HepG2 (cell line): ENCODE measurements around the gene MRPS25. TPM values are rescaled to one million over a fixed set of nuclear protein-coding genes. Genes with fewer than 3 reads are reported as not detected.
A peak's percentile ranks its signal among the peaks of the same experiment; 100 is the strongest.

Source experiments
- ATM ChIP-seq: fragments of 450-650 bp; IDR thresholded peaks from 2 replicates; pipeline ENCODE4 v1.7.1; 2017; ENCODE audit warnings: mild to moderate bottlenecking, borderline replicate concordance
- ELF4 ChIP-seq: sonication (generic); formaldehyde crosslinking; IDR thresholded peaks from 2 replicates; pipeline ENCODE4 v1.5.0; 2020; ENCODE audit warnings: missing genetic modification reagents, mild to moderate bottlenecking, moderate library complexity, borderline replicate concordance
- KAT7 ChIP-seq: IDR thresholded peaks from 2 replicates; pipeline ENCODE4 v1.6.1; 2018; ENCODE audit warnings: borderline replicate concordance, missing compliant biosample characterization
- MED8 ChIP-seq: sonication (generic); formaldehyde crosslinking; IDR thresholded peaks from 2 replicates; pipeline ENCODE4 v1.8.1; 2023; ENCODE audit warnings: mild to moderate bottlenecking, missing genetic modification reagents; ENCODE audit not compliant: insufficient replicate concordance
- NCOR1 ChIP-seq: fragments of 200-600 bp; sonication (generic); IDR thresholded peaks from 2 replicates; pipeline ENCODE4 v1.7.0; 2017; ENCODE audit warnings: antibody characterized with exemption, low read length, borderline replicate concordance
- NKX3-1 ChIP-seq: sonication (generic); formaldehyde crosslinking; IDR thresholded peaks from 2 replicates; pipeline ENCODE4 v1.5.0; 2020; ENCODE audit warnings: missing genetic modification reagents
- PPARG ChIP-seq: conservative IDR thresholded peaks from 2 replicates; pipeline ENCODE4 v1.6.1; 2016; ENCODE audit warnings: missing biosample characterization, missing genetic modification reagents
- RORA ChIP-seq: sonication (generic); formaldehyde crosslinking; IDR thresholded peaks from 2 replicates; pipeline ENCODE4 v1.5.0; 2020; ENCODE audit warnings: mild to moderate bottlenecking, missing genetic modification reagents, moderate library complexity
- THAP9 ChIP-seq: sonication (generic); formaldehyde crosslinking; IDR thresholded peaks from 2 replicates; pipeline ENCODE4; 2020; ENCODE audit warnings: missing genetic modification reagents, mild to moderate bottlenecking, borderline replicate concordance
- ZNF296 ChIP-seq: sonication (generic); formaldehyde crosslinking; conservative IDR thresholded peaks from 2 replicates; pipeline ENCODE4 v1.5.0; 2020; ENCODE audit warnings: mild to moderate bottlenecking, missing genetic modification reagents
- ZNF44 ChIP-seq: sonication (generic); formaldehyde crosslinking; IDR thresholded peaks from 2 replicates; pipeline ENCODE4 v1.5.1; 2020; ENCODE audit warnings: mild to moderate bottlenecking, missing genetic modification reagents
- ZNF441 ChIP-seq: sonication (generic); formaldehyde crosslinking; IDR thresholded peaks from 2 replicates; pipeline ENCODE4 v1.7.0; 2021; ENCODE audit warnings: missing genetic modification reagents, borderline replicate concordance
- ZNF567 ChIP-seq: sonication (generic); formaldehyde crosslinking; IDR thresholded peaks from 2 replicates; pipeline ENCODE4 v1.8.1; 2023; ENCODE audit warnings: mild to moderate bottlenecking, missing genetic modification reagents, borderline replicate concordance
- ZNF639 ChIP-seq: conservative IDR thresholded peaks from 2 replicates; pipeline ENCODE4 v1.6.1; 2018; ENCODE audit warnings: missing genetic modification reagents
- ZNF7 ChIP-seq: IDR thresholded peaks from 2 replicates; pipeline ENCODE4 v1.6.1; 2016; ENCODE audit warnings: missing biosample characterization, missing genetic modification reagents
- ZNF709 ChIP-seq: sonication (generic); formaldehyde crosslinking; IDR thresholded peaks from 2 replicates; pipeline ENCODE4 v1.5.0; 2020; ENCODE audit warnings: mild to moderate bottlenecking, missing genetic modification reagents
- ZNF775 ChIP-seq: sonication (generic); formaldehyde crosslinking; IDR thresholded peaks from 2 replicates; pipeline ENCODE4 v1.4.0; 2020; ENCODE audit warnings: missing genetic modification reagents, mild to moderate bottlenecking, moderate library complexity, borderline replicate concordance
- ZNF792 ChIP-seq: IDR thresholded peaks from 2 replicates; pipeline ENCODE4 v1.6.1; 2016
- polyA plus RNA-seq, 8 experiments: library from polyadenylated mRNA; depleted of rRNA in 3 of 8; stranded (reverse) in 7 of 8; unstranded in 1 of 8; fragments of >200 nt; fragmentation: Illumina TruSeq in 4 of 8; extraction: Trizol in 4 of 8; gene quantifications; 2 replicates each; pipeline versions ENCODE4 v1.2.1 to v1.2.3, GENCODE V29; 2011 to 2016; ENCODE audit warnings: low read depth in 4 of 8, missing spikeins in 1 of 8, mixed read lengths in 1 of 8; ENCODE audit not compliant: insufficient read depth in 1 of 8
- total RNA-seq, 5 experiments: library from RNA; depleted of rRNA; stranded (reverse); fragments of >200 nt; fragmentation: Illumina TruSeq; extraction: Trizol; gene quantifications; 2 replicates each; pipeline ENCODE4 v1.2.3, GENCODE V29; 2016; ENCODE audit warnings: low read depth in 1 of 5
- TF ChIP-seq, protein P1 (sequence below): sonication (generic); formaldehyde crosslinking; IDR thresholded peaks from 2 replicates; pipeline ENCODE4 v1.5.0; 2020; ENCODE audit warnings: mild to moderate bottlenecking, missing genetic modification reagents
- TF ChIP-seq, protein P2 (sequence below): sonication (generic); formaldehyde crosslinking; IDR thresholded peaks from 2 replicates; pipeline ENCODE4 v1.4.0; 2020; ENCODE audit warnings: missing genetic modification reagents, borderline replicate concordance

MRPS25 gene
- total and polyA plus RNA-seq, 2 of the 13 experiments (the other 11 are each of a cell fraction or from before 2014, with no cell fraction given), result 60.1 to 74.3 TPM

DNA sequence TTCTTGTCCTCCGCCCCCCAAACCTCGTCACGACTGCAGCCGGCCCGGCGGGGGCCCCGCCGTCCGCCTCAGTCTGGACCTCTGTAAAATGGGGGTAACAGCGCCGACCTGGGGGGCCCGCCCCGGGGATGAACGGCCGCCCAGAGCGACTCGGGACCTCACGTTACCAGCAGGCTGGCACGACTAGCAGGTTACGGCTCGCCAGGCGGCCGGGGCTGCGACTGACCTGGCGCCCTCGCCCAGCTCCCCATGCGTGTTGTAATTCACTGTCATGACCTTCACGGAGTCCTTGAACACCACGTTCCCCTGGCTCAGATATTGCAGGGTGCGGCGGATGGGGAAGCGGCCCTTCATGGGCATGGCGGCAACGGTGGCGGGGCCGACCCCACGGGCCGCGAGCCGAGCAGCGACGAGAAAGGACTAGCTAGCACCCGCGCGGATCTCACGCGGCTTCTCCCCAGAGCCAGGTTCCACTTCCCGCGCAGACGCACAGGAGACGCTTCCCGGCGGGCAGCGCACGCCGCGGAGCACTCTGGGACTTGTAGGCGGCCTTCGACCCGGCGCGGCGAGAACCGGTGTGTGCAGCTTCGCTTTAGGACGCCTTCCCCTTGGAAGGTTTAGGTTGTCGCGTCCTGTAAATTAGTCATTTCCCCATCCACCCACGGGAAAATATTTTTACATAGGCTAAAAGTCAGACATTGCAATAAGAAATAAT, at the start of gene MRPS25 (continued):
- TF ChIP-seq ZNF775 (CRISPR knock-in tag) (peak; percentile 69; the same call in 1 of the 2 replicates), ZNF709 (peak; percentile 80; the same call in 1 of the 2 replicates), ATM (no peak), ELF4 (CRISPR knock-in tag) (0 out of 2 replicates have a peak, but pooled peaks have one; percentile 68), NCOR1 (no peak), ZNF441 (CRISPR knock-in tag) (peak; percentile 47; the same call in 1 of the 2 replicates), ZNF792 (CRISPR knock-in tag) (peak; percentile 76), ZNF296 (CRISPR knock-in tag) (no peak; the same call in 1 of the 2 replicates), THAP9 (CRISPR knock-in tag) (peak; percentile 66; the same call in 1 of the 2 replicates), ZNF7 (CRISPR knock-in tag) (no peak), KAT7 (CRISPR knock-in tag) (peak; percentile 97), ZNF44 (CRISPR knock-in tag) (no peak), ZNF567 (CRISPR knock-in tag) (0 out of 2 replicates have a peak, but pooled peaks have one; percentile 67), PPARG (0 out of 2 replicates have a peak, but pooled peaks have one; percentile 37), MED8 (CRISPR knock-in tag) (no peak), ZNF639 (CRISPR knock-in tag) (peak; percentile 66), NKX3-1 (CRISPR knock-in tag) (peak; percentile 68; the same call in 1 of the 2 replicates), RORA (no peak)
- TF ChIP-seq, protein P1, sequence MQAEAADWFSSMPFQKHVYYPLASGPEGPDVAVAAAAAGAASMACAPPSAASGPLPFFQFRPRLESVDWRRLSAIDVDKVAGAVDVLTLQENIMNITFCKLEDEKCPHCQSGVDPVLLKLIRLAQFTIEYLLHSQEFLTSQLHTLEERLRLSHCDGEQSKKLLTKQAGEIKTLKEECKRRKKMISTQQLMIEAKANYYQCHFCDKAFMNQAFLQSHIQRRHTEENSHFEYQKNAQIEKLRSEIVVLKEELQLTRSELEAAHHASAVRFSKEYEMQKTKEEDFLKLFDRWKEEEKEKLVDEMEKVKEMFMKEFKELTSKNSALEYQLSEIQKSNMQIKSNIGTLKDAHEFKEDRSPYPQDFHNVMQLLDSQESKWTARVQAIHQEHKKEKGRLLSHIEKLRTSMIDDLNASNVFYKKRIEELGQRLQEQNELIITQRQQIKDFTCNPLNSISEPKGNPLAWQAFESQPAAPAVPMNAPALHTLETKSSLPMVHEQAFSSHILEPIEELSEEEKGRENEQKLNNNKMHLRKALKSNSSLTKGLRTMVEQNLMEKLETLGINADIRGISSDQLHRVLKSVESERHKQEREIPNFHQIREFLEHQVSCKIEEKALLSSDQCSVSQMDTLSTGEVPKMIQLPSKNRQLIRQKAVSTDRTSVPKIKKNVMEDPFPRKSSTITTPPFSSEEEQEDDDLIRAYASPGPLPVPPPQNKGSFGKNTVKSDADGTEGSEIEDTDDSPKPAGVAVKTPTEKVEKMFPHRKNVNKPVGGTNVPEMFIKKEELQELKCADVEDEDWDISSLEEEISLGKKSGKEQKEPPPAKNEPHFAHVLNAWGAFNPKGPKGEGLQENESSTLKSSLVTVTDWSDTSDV, result no peak
- TF ChIP-seq, protein P2, sequence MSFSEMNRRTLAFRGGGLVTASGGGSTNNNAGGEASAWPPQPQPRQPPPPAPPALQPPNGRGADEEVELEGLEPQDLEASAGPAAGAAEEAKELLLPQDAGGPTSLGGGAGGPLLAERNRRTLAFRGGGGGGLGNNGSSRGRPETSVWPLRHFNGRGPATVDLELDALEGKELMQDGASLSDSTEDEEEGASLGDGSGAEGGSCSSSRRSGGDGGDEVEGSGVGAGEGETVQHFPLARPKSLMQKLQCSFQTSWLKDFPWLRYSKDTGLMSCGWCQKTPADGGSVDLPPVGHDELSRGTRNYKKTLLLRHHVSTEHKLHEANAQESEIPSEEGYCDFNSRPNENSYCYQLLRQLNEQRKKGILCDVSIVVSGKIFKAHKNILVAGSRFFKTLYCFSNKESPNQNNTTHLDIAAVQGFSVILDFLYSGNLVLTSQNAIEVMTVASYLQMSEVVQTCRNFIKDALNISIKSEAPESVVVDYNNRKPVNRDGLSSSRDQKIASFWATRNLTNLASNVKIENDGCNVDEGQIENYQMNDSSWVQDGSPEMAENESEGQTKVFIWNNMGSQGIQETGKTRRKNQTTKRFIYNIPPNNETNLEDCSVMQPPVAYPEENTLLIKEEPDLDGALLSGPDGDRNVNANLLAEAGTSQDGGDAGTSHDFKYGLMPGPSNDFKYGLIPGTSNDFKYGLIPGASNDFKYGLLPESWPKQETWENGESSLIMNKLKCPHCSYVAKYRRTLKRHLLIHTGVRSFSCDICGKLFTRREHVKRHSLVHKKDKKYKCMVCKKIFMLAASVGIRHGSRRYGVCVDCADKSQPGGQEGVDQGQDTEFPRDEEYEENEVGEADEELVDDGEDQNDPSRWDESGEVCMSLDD (CRISPR knock-in tag), result 0 out of 2 replicates have a peak, but pooled peaks have one; percentile 16
